ENCODE measurements around the gene PAK2.
"Not testable (repeated sequence)": the region's sequence is repeated elsewhere in the genome, so short reads cannot be mapped to it uniquely, and the experiment has no call there.

The PAK2 gene

DNA sequence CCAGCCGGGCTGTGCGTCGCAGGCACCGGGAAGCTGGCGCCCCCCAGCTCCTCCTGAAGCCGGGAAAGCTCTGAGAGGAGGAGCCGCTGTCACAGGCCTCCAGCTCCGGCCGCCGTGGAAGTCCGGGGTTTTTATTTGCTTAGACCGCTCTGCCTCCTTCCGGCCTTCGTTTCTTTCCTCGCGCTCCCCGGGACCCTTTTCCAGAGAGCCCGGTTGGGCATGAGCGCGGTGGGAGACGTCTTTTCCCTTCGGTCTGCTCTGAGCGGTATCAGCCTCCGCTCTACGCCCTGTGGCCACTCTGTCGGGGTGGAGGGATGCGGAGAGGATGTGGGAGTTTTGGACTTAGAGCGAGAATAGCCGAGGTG lies 128.6 kb downstream of the PAK2 start:
- peak overlapping the region; percentile 98 for H3K4me3 ChIP-seq (ENCODE audit: low read length)
- no peaks in the 10 kb centered on the region for H3K36me3 ChIP-seq (ENCODE audit: control insufficient read depth, insufficient read depth, low read length)
- H3K9me3 ChIP-seq (ENCODE audit: control insufficient read depth, insufficient read depth, low read length): no peaks in the 10 kb centered on the region
- no peak overlapping the region for H3K27ac ChIP-seq (ENCODE audit: low read length)
- no CpG with 5 or more reads among the region's 29 CpGs for WGBS (ENCODE audit: insufficient coverage, insufficient read length)
- H3K4me1 ChIP-seq (ENCODE audit: control insufficient read depth, insufficient read depth, low read length): no peaks in the 10 kb centered on the region
- no peak for DNase-seq (ENCODE audit: low read depth, low spot score)
- no peaks in the 10 kb centered on the region for H3K27me3 ChIP-seq (ENCODE audit: control insufficient read depth, insufficient read depth, low read length)

DNA sequence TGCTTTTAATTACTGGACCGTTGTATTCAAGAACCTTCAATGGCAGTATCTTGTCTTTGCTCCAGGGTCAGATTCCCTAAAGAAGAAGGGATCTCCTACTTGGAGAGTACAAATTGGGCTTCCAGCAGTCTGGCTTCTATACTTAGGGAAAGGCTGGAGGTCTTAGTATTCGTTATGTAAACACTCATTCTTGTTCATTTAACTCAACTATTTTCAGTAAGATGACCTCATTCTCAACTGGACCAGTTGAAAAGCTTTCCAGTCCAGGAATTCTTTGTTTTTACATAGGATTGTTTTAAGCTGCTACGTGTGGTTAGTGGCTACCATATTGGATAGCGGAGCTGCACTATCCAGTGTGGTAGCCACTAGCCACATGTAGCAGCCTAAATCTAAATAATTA lies 132.7 kb downstream of the PAK2 start:
- no peak overlapping the region for H3K27ac ChIP-seq (ENCODE audit: low read length)

DNA sequence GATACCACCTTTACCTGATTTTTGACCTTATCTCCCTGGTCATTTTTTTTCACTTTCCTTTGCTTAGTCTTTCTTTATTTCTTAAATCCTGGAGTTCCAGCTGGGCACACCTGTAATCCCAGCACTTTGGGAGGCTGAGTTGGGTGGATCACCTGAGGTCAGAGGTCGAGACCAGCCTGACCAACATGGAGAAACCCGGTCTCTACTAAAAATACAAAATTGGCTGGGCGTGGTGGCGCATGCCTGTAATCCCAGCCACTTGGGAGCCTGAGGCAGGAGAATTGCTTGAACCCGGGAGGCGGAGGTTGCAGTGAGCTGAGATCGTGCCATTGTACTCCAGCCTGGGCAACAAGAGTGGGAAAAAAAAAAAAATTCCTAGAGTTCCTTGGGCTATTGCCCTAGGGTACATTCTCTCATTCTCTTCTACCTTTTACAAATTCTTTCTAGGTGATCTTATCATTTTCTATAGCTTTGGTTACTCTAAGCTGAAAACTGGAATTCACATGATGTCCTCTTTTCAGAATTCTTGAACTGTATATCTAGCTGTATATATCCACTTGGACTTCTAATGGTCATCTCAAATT lies 134.9 kb downstream of the PAK2 start:
- H3K27me3 ChIP-seq (ENCODE audit: control insufficient read depth, insufficient read depth, low read length); H3K9me3 ChIP-seq (ENCODE audit: control insufficient read depth, insufficient read depth, low read length); H3K36me3 ChIP-seq (ENCODE audit: control insufficient read depth, insufficient read depth, low read length); H3K4me3 ChIP-seq (ENCODE audit: low read length); DNase-seq (ENCODE audit: low read depth, low spot score); H3K4me1 ChIP-seq (ENCODE audit: control insufficient read depth, insufficient read depth, low read length); H3K27ac ChIP-seq (ENCODE audit: low read length): not testable (repeated sequence)
- no CpG with 5 or more reads among the region's 7 CpGs for WGBS (ENCODE audit: insufficient coverage, insufficient read length)

More for the DNA sequence above, 132.7 kb downstream of the PAK2 start:
- H3K36me3 ChIP-seq (ENCODE audit: control insufficient read depth, insufficient read depth, low read length): no peaks in the 10 kb centered on the region
- no peak for DNase-seq (ENCODE audit: low read depth, low spot score)
- no peaks in the 10 kb centered on the region for H3K9me3 ChIP-seq (ENCODE audit: control insufficient read depth, insufficient read depth, low read length)
- WGBS (ENCODE audit: insufficient coverage, insufficient read length): no CpG with 5 or more reads among the region's 4 CpGs
- no peaks in the 10 kb centered on the region for H3K4me1 ChIP-seq (ENCODE audit: control insufficient read depth, insufficient read depth, low read length)
- no peaks in the 10 kb centered on the region for H3K27me3 ChIP-seq (ENCODE audit: control insufficient read depth, insufficient read depth, low read length)
- H3K4me3 ChIP-seq (ENCODE audit: low read length): no peak overlapping the region

DNA sequence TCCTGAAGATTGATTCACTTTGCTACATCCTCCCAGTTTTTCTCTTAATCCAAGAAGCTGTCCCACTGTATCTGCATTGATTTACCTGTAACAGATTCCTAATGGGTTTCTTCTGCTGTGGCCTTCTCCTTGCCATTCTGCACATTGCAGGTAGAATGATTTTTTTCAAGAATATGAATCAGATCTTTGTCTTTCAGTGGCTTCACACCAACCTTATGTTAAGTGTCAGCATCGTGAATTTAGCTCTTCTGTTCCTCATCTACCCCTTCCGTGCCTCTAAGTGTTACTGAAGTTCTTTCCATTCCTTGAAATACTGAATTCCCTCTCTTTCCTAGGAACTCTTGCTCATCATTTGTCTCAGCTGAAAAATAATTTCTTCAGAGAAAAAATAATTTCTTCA lies 135.6 kb downstream of the PAK2 start:
- no peaks in the 10 kb centered on the region for H3K9me3 ChIP-seq (ENCODE audit: control insufficient read depth, insufficient read depth, low read length)
- no peak overlapping the region for H3K4me3 ChIP-seq (ENCODE audit: low read length)
- no peaks in the 10 kb centered on the region for H3K27me3 ChIP-seq (ENCODE audit: control insufficient read depth, insufficient read depth, low read length)
- H3K4me1 ChIP-seq (ENCODE audit: control insufficient read depth, insufficient read depth, low read length): no peaks in the 10 kb centered on the region
- no CpG with 5 or more reads among the region's 2 CpGs for WGBS (ENCODE audit: insufficient coverage, insufficient read length)
- no peak for DNase-seq (ENCODE audit: low read depth, low spot score)
- no peak overlapping the region for H3K27ac ChIP-seq (ENCODE audit: low read length)
- no peaks in the 10 kb centered on the region for H3K36me3 ChIP-seq (ENCODE audit: control insufficient read depth, insufficient read depth, low read length)
